ENCODE results near the gene USP9X. TPM values are rescaled to one million over a fixed set of nuclear protein-coding genes. Genes with fewer than 3 reads are reported as not detected.
"Not testable (repeated sequence)": the region's sequence is repeated elsewhere in the genome, so short reads cannot be mapped to it uniquely, and the experiment has no call there.

USP9X gene
- total RNA-seq, 1 donor from 2014 or later = 75.6 TPM

DNA sequence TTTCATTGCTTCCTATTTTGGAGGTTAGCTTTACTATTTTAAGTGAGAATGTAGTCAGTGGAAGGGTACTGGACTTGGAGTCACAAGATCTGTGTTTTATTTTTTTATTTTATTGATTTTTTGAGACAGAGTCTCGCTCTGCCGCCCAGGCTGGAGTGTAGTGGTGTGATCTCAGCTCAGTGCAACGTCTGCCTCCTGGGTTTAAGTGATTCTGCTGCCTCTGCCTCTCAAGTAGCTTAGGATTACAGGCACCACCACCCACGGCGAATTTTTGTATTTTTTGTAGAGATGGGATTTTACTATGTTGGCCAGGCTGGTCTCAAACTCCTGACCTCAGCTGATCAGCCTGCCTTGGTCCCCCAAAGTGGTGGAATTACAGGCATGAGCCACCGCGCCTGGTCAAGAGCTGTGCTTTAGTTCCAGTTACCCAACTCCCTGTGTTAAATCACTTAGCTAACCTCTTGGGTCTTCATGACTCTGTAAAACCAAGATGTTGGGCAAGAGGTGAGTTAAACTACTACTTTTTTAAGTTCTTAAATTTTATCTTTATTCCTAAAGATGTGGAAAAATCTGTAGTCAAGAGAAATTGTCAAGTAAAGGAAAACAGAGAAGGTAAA is 11.2 kb downstream of the USP9X start:
- Histone ChIP-seq H3K36me3 (no peaks in the 10 kb centered on the region), H3K27me3 (ENCODE audit: low read depth) (no peaks in the 10 kb centered on the region), H3K9me3 (no peaks in the 10 kb centered on the region), H3K27ac (no peak overlapping the region), H3K4me1 (peaks cover 20% of the 10 kb centered on the region), H3K4me3 (no peak overlapping the region)
- no peak for DNase-seq
- TF ChIP-seq, protein P1, sequence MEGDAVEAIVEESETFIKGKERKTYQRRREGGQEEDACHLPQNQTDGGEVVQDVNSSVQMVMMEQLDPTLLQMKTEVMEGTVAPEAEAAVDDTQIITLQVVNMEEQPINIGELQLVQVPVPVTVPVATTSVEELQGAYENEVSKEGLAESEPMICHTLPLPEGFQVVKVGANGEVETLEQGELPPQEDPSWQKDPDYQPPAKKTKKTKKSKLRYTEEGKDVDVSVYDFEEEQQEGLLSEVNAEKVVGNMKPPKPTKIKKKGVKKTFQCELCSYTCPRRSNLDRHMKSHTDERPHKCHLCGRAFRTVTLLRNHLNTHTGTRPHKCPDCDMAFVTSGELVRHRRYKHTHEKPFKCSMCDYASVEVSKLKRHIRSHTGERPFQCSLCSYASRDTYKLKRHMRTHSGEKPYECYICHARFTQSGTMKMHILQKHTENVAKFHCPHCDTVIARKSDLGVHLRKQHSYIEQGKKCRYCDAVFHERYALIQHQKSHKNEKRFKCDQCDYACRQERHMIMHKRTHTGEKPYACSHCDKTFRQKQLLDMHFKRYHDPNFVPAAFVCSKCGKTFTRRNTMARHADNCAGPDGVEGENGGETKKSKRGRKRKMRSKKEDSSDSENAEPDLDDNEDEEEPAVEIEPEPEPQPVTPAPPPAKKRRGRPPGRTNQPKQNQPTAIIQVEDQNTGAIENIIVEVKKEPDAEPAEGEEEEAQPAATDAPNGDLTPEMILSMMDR (IDR thresholded peaks at IDR 0.05) = no peak
- intact Hi-C loops (cut with DNase I) = no loop called here
- peak in 1 of 2 donors; percentile 48 for ATAC-seq

DNA sequence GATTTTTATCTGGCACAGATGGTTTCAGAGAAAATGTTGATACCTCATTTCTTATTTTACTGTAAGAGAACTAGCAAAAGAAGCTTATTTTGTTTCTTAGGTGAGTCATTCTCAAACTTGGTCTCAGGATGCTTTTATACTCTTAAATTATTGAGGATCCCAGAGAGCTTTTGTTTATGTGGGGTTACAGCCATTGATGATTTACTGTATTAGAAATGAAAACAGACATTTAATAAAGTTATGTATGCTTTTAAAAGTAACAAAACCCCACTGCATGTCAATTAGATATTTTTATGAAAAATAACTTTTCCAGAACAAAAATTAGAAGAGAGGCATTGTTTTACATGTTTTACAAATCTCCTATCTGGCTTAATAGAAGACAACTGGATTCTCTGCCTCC is 12.1 kb downstream of the USP9X start:
- TF ChIP-seq, protein P1 (IDR thresholded peaks at IDR 0.05) = no peak
- DNase-seq (no peak), ATAC-seq (no peak)
- H3K4me3 ChIP-seq = no peak overlapping the region
- no peaks in the 10 kb centered on the region for H3K27me3 ChIP-seq (ENCODE audit: low read depth)
- H3K36me3 ChIP-seq = no peaks in the 10 kb centered on the region
- peaks cover 18% of the 10 kb centered on the region for H3K4me1 ChIP-seq
- H3K9me3 ChIP-seq = no peaks in the 10 kb centered on the region
- intact Hi-C loops (cut with DNase I) = no loop called here
- no peak overlapping the region for H3K27ac ChIP-seq

DNA sequence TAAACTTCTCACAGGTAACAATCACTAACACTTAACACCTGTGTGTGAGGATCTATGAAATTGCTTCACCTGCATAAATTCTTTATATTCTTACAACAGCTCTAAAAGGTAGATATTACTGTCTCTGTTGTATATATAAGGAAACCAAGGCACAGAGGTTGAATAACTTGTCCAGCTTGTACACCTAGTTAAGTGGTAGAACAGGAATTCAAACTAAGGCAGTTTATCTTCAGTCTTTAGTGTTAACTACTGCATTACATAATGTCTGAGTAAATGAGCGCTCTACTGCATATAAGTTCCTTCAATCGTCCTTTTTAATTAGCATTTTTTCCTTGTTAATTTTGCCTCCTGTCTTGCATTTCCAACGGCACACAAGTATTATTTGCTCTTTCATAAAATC is 15.0 kb downstream of the USP9X start:
- H3K9me3 ChIP-seq = no peaks in the 10 kb centered on the region

DNA sequence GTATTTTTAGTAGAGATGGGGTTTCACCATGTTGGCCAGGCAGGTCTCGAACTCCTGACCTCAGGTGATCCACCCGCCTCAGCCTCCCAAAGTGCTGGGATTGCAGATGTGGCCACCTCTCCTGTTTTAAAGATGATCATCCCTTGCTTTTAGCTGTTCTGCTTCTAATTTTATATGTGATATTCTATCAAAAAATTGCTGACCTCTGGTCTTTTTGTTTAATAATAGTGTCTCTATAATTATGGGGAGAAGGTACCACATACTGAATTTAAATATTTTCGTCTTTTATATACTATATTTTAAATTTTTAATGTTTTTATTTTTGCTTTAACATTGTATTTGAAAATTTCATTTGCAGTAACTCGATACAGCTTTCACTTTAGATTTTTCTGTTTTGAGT is 15.6 kb downstream of the USP9X start:
- Histone ChIP-seq H3K27me3 (ENCODE audit: low read depth) (no peaks in the 10 kb centered on the region), H3K36me3 (no peaks in the 10 kb centered on the region), H3K27ac (no peak overlapping the region), H3K4me1 (peaks cover 17% of the 10 kb centered on the region), H3K4me3 (no peak overlapping the region), H3K9me3 (no peaks in the 10 kb centered on the region)
- intact Hi-C loops (cut with DNase I) = no loop called here
- TF ChIP-seq, protein P1 (IDR thresholded peaks at IDR 0.05) = no peak
- DNase-seq = no peak
- no peak for ATAC-seq

More for the DNA sequence above, 15.0 kb downstream of the USP9X start:
- intact Hi-C loops (cut with DNase I) = no loop called here
- Histone ChIP-seq H3K36me3 (no peaks in the 10 kb centered on the region), H3K4me3 (no peak overlapping the region), H3K4me1 (peaks cover 23% of the 10 kb centered on the region), H3K27ac (no peak overlapping the region), H3K27me3 (ENCODE audit: low read depth) (no peaks in the 10 kb centered on the region)
- TF ChIP-seq, protein P1 (IDR thresholded peaks at IDR 0.05) = no peak
- ATAC-seq = no peak
- no peak for DNase-seq

- intact Hi-C loops (cut with DNase I) = no loop called here
- no peak overlapping the region for H3K27ac ChIP-seq
- H3K9me3 ChIP-seq = no peaks in the 10 kb centered on the region
- TF ChIP-seq, protein P1 (IDR thresholded peaks at IDR 0.05) = no peak
- no peaks in the 10 kb centered on the region for H3K36me3 ChIP-seq
- ATAC-seq (no peak), DNase-seq (no peak)
- no peaks in the 10 kb centered on the region for H3K27me3 ChIP-seq (ENCODE audit: low read depth)
- peaks cover 30% of the 10 kb centered on the region for H3K4me1 ChIP-seq
- H3K4me3 ChIP-seq = no peak overlapping the region
Observed at GRCh38 chrX:41105005-41105404, 19.8 kb downstream of the USP9X start.

- H3K27me3 ChIP-seq (ENCODE audit: low read depth); intact Hi-C loops (cut with DNase I): not testable (repeated sequence)
Observed at GRCh38 chrX:41106257-41106656, 21.0 kb downstream of the USP9X start.

More at GRCh38 chrX:41106257-41106656, 21.0 kb downstream of the USP9X start:
- DNase-seq, H3K27ac ChIP-seq, ATAC-seq, H3K9me3 ChIP-seq, H3K36me3 ChIP-seq, H3K4me3 ChIP-seq: not testable (repeated sequence)
- H3K4me1 ChIP-seq = peaks cover 40% of the 10 kb centered on the region
